GM18870 (cell line): ENCODE data around the gene NUP205.

Experiments used
- ATAC-seq: cut with Tn5 transposase; IDR thresholded peaks from one replicate; pipeline ENCODE4 v1.9.1; 2021; ENCODE audit warnings: moderate library complexity; ENCODE audit not compliant: unreplicated experiment

Gene NUP205

DNA sequence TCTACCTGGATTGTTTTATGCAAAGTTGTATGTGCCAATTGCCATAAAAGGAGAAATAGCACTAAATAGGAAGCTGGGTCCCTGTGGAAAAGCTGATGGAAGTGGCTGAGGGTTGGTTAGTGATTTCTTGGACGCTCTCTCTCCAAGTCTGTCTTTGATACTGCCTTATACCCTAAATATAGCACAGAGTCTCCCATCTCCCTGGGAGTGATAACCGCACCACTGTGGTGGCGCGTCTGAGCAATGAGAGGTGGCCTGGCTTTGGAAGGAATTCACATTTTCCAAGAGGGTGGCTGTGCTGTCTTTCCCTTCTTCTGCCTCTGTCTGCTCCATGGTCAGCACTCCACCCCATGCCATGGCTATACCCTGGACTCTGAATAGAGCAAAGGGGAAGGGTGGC, 135.8 kb downstream of the NUP205 start:
- no peak for ATAC-seq

DNA sequence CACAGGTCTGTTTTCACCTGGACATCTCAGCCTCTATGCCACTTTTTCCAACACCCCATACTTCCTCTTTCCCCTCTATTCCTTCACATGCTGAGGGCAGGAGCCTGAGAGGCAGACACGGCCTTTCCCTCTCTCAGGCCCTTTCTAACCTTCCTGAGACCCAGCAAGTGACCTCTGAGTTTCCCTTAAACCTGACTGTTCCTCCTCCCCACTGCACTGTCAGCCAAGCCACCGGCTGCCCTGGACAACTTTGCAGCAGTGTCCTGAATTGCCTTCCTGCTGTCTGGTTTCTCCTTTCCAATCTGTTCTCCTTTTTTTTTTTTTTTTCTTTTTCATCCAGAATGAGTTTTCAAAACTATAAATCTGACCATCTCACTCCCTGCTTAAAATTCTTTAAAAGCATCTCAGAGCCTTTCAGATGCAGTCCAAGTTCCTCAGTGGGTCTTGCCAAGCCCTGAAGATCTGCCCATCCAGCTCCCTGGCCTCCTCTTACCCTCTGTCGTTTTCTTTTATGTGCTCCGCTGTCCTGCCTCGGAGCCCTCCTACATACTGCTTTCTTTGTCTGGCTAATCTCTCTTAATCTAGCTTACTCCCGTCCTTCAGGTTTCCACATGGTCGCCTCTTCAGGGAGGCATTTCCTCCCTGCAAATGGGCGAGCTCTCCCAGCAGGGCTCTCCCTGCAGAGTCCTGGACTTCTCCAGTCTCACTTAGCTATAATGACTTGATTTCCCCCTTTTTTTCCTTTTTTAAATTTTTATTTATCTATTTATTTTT, 139.7 kb downstream of the NUP205 start:
- ATAC-seq, result no peak
